Vagina (tissue), 2 donors: ENCODE results near the gene PPP2R2C. TPM values are rescaled to one million over a fixed set of nuclear protein-coding genes. Genes with fewer than 3 reads are reported as not detected.

Experiments
- DNase-seq, 2 donors: peaks; one replicate each; pipeline ENCODE4 v3.0.0-alpha.2; 2017; ENCODE audit errors: extremely low spot score in 2 of 2
- H3K27ac ChIP-seq: fragments of 200-600 bp; sonication (generic); one replicate; pipeline ENCODE4 v1.5.1; 2019
- H3K27me3 ChIP-seq: fragments of 200-600 bp; sonication (generic); one replicate; pipeline ENCODE4 v1.5.1; 2019
- H3K36me3 ChIP-seq, 2 donors: fragments of 200-600 bp; sonication (generic); one replicate each; pipeline ENCODE4 v1.5.1; 2017 to 2019
- H3K4me1 ChIP-seq: fragments of 200-600 bp; sonication (generic); one replicate; pipeline ENCODE4 v1.5.1; 2019
- H3K4me3 ChIP-seq, 2 donors: fragments of 200-600 bp; sonication (generic); 1 replicate in 1 of 2; 2 replicates in 1 of 2; pipeline ENCODE4 v1.5.1; 2016 to 2019
- H3K9me3 ChIP-seq: fragments of 200-600 bp; sonication (generic); one replicate; pipeline ENCODE4 v1.5.1; 2019
- CTCF ChIP-seq, 3 experiments: fragments of 450-650 bp in 2 of 3; fragments of 200-600 bp in 1 of 3; sonication (generic) in 1 of 3; IDR thresholded peaks; one replicate each; pipeline ENCODE4 v1.5.1; 2017 to 2019; ENCODE audit warnings: antibody characterized with exemption in 3 of 3, mild to moderate bottlenecking in 2 of 3, moderate library complexity in 2 of 3
- POLR2A ChIP-seq, 2 donors: fragments of 450-650 bp; IDR thresholded peaks; one replicate each; pipeline ENCODE4 v1.6.1; 2017; ENCODE audit warnings: antibody characterized with exemption in 2 of 2, mild to moderate bottlenecking in 2 of 2, moderate library complexity in 2 of 2
- POLR2AphosphoS5 ChIP-seq, 2 donors: sonication (generic); formaldehyde crosslinking; IDR thresholded peaks; one replicate each; pipeline ENCODE4 v1.9.0; 2017; ENCODE audit warnings: antibody characterized with exemption in 2 of 2, mild to moderate bottlenecking in 2 of 2, low read depth in 1 of 2; ENCODE audit not compliant: insufficient read depth in 1 of 2
- intact Hi-C: fragments of 100-400 bp; cut with DNase I; formaldehyde crosslinking; loops from one replicate; pipeline ENCODE4 v1.15.1; 2023
- total RNA-seq: library from RNA; depleted of rRNA; stranded (reverse); fragments of >200 nt; gene quantifications from one replicate; pipeline ENCODE4 v1.2.3, GENCODE V29; 2016

The PPP2R2C gene
- total RNA-seq, 1 donor from 2014 or later = 17.2 TPM

GRCh38 chr4:6280365-6280996, 191.9 kb downstream of the PPP2R2C start:
- intact Hi-C loops = no loop called here
- no peak for DNase-seq
- Histone ChIP-seq H3K27ac (peak overlapping the region; percentile 66), H3K36me3 (peaks cover 0 to 9% of the 10 kb centered on the region in 2 donors), H3K9me3 (no peaks in the 10 kb centered on the region), H3K4me1 (peaks cover 77% of the 10 kb centered on the region), H3K4me3 (no peak overlapping the region), H3K27me3 (no peaks in the 10 kb centered on the region)
- TF ChIP-seq CTCF (IDR thresholded peaks at IDR 0.05) (no peak), POLR2A (IDR thresholded peaks at IDR 0.05) (no peak), POLR2AphosphoS5 (IDR thresholded peaks at IDR 0.05; ENCODE audit: insufficient read depth in 1 of 2, low read depth in 1 of 2) (peak in 1 of 2 donors; percentile 39)

- H3K36me3 ChIP-seq = peaks cover 0 to 5% of the 10 kb centered on the region in 2 donors
- no peak overlapping the region for H3K4me3 ChIP-seq
- no peak for DNase-seq
- H3K27me3 ChIP-seq = no peaks in the 10 kb centered on the region
- no peaks in the 10 kb centered on the region for H3K9me3 ChIP-seq
- peaks cover 85% of the 10 kb centered on the region for H3K4me1 ChIP-seq
- peak overlapping the region; percentile 5 for H3K27ac ChIP-seq
- intact Hi-C loops = no loop called here
- TF ChIP-seq POLR2AphosphoS5 (IDR thresholded peaks at IDR 0.05; ENCODE audit: insufficient read depth in 1 of 2, low read depth in 1 of 2) (no peak), CTCF (IDR thresholded peaks at IDR 0.05) (no peak), POLR2A (IDR thresholded peaks at IDR 0.05) (no peak)
These were observed 192.7 kb downstream of the PPP2R2C start for GRCh38 chr4:6279582-6280289.

- peak overlapping the region; percentile 73 for H3K27ac ChIP-seq
- H3K27me3 ChIP-seq = no peaks in the 10 kb centered on the region
- H3K9me3 ChIP-seq = no peaks in the 10 kb centered on the region
- intact Hi-C loops = no loop called here
- no peak for DNase-seq
- H3K4me1 ChIP-seq = peaks cover 93% of the 10 kb centered on the region
- H3K4me3 ChIP-seq = no peak overlapping the region
- peaks cover 0 to 5% of the 10 kb centered on the region in 2 donors for H3K36me3 ChIP-seq
- TF ChIP-seq POLR2A (IDR thresholded peaks at IDR 0.05) (no peak), POLR2AphosphoS5 (IDR thresholded peaks at IDR 0.05; ENCODE audit: insufficient read depth in 1 of 2, low read depth in 1 of 2) (peak in 1 of 2 donors; percentile 56), CTCF (IDR thresholded peaks at IDR 0.05) (no peak)
These were observed 193.6 kb downstream of the PPP2R2C start for GRCh38 chr4:6278801-6279197.

GRCh38 chr4:6277935-6278800, 194.2 kb downstream of the PPP2R2C start:
- DNase-seq = no peak
- no peaks in the 10 kb centered on the region for H3K27me3 ChIP-seq
- peaks cover 0 to 5% of the 10 kb centered on the region in 2 donors for H3K36me3 ChIP-seq
- peaks cover 98% of the 10 kb centered on the region for H3K4me1 ChIP-seq
- H3K27ac ChIP-seq = peak overlapping the region; percentile 73
- intact Hi-C loops = no loop called here
- no peaks in the 10 kb centered on the region for H3K9me3 ChIP-seq
- no peak for TF ChIP-seq CTCF (IDR thresholded peaks at IDR 0.05)
- H3K4me3 ChIP-seq = no peak overlapping the region
